ENCODE results near the gene SLC26A1. TPM values are rescaled to one million over a fixed set of nuclear protein-coding genes. Genes with fewer than 3 reads are reported as not detected.
A peak's percentile ranks its signal among the peaks of the same experiment; 100 is the strongest.

SLC26A1 gene
- total RNA-seq, 1 experiment from 2014 or later, result 0.22 TPM

DNA sequence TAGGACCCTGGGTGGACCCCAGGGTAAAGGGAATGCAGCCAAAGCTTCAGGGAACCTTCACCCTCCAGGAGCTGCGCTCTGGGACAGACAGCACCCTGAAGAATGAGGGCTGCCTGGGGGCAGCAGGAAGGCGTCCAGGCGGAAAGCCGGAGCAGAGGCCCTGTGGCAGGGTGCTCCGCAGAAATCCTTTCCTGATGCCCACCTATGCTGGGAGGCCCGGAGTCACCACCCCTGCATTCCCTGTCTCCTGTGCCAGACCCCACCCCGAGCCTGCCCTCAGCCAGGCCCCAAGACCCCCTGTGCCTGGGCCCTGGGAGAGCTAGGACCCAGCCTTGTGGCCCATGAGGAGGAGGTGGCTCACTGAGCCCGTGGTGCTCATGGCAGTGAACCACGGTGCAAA lies 18.5 kb downstream of the SLC26A1 start (continued):
- TF ChIP-seq, protein P1, sequence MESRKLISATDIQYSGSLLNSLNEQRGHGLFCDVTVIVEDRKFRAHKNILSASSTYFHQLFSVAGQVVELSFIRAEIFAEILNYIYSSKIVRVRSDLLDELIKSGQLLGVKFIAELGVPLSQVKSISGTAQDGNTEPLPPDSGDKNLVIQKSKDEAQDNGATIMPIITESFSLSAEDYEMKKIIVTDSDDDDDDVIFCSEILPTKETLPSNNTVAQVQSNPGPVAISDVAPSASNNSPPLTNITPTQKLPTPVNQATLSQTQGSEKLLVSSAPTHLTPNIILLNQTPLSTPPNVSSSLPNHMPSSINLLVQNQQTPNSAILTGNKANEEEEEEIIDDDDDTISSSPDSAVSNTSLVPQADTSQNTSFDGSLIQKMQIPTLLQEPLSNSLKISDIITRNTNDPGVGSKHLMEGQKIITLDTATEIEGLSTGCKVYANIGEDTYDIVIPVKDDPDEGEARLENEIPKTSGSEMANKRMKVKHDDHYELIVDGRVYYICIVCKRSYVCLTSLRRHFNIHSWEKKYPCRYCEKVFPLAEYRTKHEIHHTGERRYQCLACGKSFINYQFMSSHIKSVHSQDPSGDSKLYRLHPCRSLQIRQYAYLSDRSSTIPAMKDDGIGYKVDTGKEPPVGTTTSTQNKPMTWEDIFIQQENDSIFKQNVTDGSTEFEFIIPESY (IDR thresholded peaks at IDR 0.05; ENCODE audit: extremely low read depth, insufficient replicate concordance, low read length), result no peak
- TF ChIP-seq POLR2AphosphoS5 (IDR thresholded peaks at IDR 0.05; ENCODE audit: low read depth, low read length) (no peak), SRF (IDR thresholded peaks at IDR 0.05; ENCODE audit: low read depth) (no peak), RAD21 (IDR thresholded peaks at IDR 0.05; ENCODE audit: low read depth) (no peak), FOSL1 (IDR thresholded peaks at IDR 0.05; ENCODE audit: low read depth) (no peak), JUND (IDR thresholded peaks at IDR 0.05) (no peak), EZH2 (IDR thresholded peaks at IDR 0.05) (no peak)
- TF ChIP-seq, protein P2, sequence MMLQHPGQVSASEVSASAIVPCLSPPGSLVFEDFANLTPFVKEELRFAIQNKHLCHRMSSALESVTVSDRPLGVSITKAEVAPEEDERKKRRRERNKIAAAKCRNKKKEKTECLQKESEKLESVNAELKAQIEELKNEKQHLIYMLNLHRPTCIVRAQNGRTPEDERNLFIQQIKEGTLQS (IDR thresholded peaks at IDR 0.05), result no peak
- TF ChIP-seq, protein P3, sequence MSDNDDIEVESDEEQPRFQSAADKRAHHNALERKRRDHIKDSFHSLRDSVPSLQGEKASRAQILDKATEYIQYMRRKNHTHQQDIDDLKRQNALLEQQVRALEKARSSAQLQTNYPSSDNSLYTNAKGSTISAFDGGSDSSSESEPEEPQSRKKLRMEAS (IDR thresholded peaks at IDR 0.05), result no peak

DNA sequence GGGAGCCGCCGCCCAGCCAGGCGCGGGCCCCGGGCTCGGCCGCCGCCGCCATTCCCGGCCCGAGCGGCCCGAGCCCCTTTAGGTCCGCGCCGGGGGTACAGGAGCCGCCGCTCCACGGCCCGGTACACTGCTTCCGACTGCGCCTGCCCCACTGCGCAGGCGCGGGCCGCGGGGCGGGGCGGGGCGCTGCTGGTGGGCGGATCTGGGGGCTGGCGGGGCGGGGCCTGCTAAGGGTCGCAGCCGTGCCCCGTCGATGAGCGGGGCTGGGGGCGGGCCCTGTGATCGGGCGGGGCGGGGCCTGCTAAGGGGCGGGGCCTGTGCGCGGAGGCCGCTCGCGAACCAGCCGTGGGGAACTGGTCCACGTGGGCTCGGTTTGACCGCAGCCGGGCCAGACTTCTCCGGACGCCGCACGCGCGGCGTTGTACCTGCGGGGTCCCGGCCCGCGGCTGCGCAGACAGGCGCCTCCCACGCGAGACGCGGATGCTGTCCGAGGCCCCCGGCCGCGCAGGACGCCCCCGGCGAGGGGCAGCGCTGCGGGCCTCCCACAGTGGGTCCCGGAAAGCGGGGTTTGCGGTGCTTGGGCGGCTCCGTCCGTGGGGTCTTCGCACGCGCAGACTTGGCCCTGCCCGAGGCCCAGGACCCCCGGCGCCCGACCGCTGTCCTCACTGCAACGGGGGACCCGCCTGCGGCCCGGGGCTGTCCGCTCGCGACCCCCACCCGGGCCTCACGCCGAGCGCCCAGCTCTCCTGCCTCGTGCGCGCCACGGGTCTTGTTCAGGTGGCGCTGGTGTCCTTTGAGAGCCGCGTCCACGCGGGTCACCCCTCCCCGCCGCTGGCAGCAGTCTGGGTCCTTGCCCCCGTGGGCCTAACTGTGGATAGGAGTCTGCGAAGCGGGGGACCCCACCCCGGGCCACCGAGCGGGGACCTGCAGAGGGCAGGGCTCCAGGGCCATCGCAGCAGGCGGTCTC lies 19.5 kb downstream of the SLC26A1 start, which contains the start of gene DGKQ:
DGKQ (minus strand) TSS at position 139 of the 967 bp plus-strand sequence; CDS start at position 52, 87 bp downstream.
- no peak for DNase-seq (ENCODE audit: low read depth, low spot score)
- ChIA-PET CTCF (no interaction called here), POLR2A (no interaction called here), RAD21 (ENCODE audit: low non-redundant PET in 1 of 2, low total read pairs in 2 of 2, uncharacterized antibody in 2 of 2, unreplicated experiment in 2 of 2) (no interaction called here)
- no peaks in the 10 kb centered on the region for H3K79me2 ChIP-seq (ENCODE audit: insufficient read depth, low read length)
- BruUV-seq (replicated peaks), result no TSS peak
- TF ChIP-seq ZFX (IDR thresholded peaks at IDR 0.05), result peak; percentile 43; the same call in 1 of the 2 replicates
- TF ChIP-seq YY1 (IDR thresholded peaks at IDR 0.05; ENCODE audit: extremely low read depth, insufficient replicate concordance, low read depth, low read length), result no peak
- peak; percentile 60 for TF ChIP-seq POLR2AphosphoS5 (IDR thresholded peaks at IDR 0.05; ENCODE audit: low read depth, low read length)
- TF ChIP-seq ZNF274 (IDR thresholded peaks at IDR 0.05; ENCODE audit: low read depth, low read length), result no peak
- ATAC-seq, result peak; percentile 86
- no peaks in the 10 kb centered on the region for H3K9me3 ChIP-seq (ENCODE audit: control insufficient read depth in 1 of 2, insufficient read depth in 1 of 2, low read depth in 1 of 2, low read length in 2 of 2)
- peak within 1 kb of the TSS; percentile 71 for H3K9ac ChIP-seq (ENCODE audit: low read length)
- no peak within 1 kb of the TSS for H2AFZ ChIP-seq (ENCODE audit: low read depth, low read length, poor library complexity, severe bottlenecking)
- intact Hi-C loops (cut with micrococcal nuclease), result loop anchor here (2.0 kb wide), 1 partner anchor 13 kb away; the partner anchor contains the start of gene IDUA
- H3K4me2 ChIP-seq (ENCODE audit: low read length), result peak within 1 kb of the TSS; percentile 92
- no peaks in the 10 kb centered on the region for H3K27me3 ChIP-seq (ENCODE audit: insufficient read depth, low read length)
- peaks cover 9 to 19% of the 10 kb centered on the region in 2 experiments; a peak in 3 of 4 replicates for H3K4me1 ChIP-seq (ENCODE audit: control insufficient read depth in 1 of 2, insufficient read depth in 2 of 2, low read length in 2 of 2)
- peak within 1 kb of the TSS; percentile 58; the same call in 1 of the 2 replicates for H3K27ac ChIP-seq (ENCODE audit: low read depth, low read length)
- H3K36me3 ChIP-seq (ENCODE audit: control insufficient read depth in 1 of 2, insufficient read depth in 2 of 2, low read length in 2 of 2), result no peaks in the 10 kb centered on the region
- H3K9me2 ChIP-seq (ENCODE audit: insufficient read depth), result no peaks in the 10 kb centered on the region
- H4K20me1 ChIP-seq (ENCODE audit: insufficient read depth), result no peaks in the 10 kb centered on the region
- peak within 1 kb of the TSS; percentile 68 to 80 for H3K4me3 ChIP-seq (replicated peaks in 1 of 2; ENCODE audit: low read depth in 1 of 2, low read length in 2 of 2)
